Osteoblast (primary cell): ENCODE measurements around the gene TMEM248. TPM values are rescaled to one million over a fixed set of nuclear protein-coding genes. Genes with fewer than 3 reads are reported as not detected.

ENCODE experiments used
- DNase-seq: peaks from one replicate; pipeline ENCODE4 v3.0.0; 2011; ENCODE audit warnings: low spot score, mixed read lengths; ENCODE audit not compliant: insufficient read length; ENCODE audit errors: missing footprints
- H2AFZ ChIP-seq: 2 replicates; pipeline ENCODE4 v1.6.0; 2011; ENCODE audit warnings: mild to moderate bottlenecking, low read length
- H3K27ac ChIP-seq: 2 replicates; pipeline ENCODE4 v1.5.1; 2011; ENCODE audit warnings: mild to moderate bottlenecking, low read depth, low read length, moderate library complexity
- H3K27me3 ChIP-seq: 2 replicates; pipeline ENCODE4 v1.6.0; 2012; ENCODE audit warnings: mild to moderate bottlenecking, control low read depth, inconsistent platforms, low read length, moderate library complexity; ENCODE audit not compliant: insufficient read depth
- H3K36me3 ChIP-seq: 2 replicates; pipeline ENCODE4 v1.5.1; 2011; ENCODE audit warnings: mild to moderate bottlenecking, low read length, control low read depth, moderate library complexity; ENCODE audit not compliant: insufficient read depth
- H3K4me1 ChIP-seq: 2 replicates; pipeline ENCODE4 v1.5.1; 2011; ENCODE audit warnings: mild to moderate bottlenecking, low read length, control low read depth, moderate library complexity; ENCODE audit not compliant: insufficient read depth
- H3K4me2 ChIP-seq: 2 replicates; pipeline ENCODE4 v1.6.0; 2011; ENCODE audit warnings: mild to moderate bottlenecking, low read length; ENCODE audit not compliant: insufficient read depth
- H3K4me3 ChIP-seq: fragments of 200-600 bp; sonication (generic); 3 replicates; pipeline ENCODE4 v1.5.1; 2012; ENCODE audit warnings: mild to moderate bottlenecking, low read length, inconsistent platforms; ENCODE audit not compliant: insufficient read depth
- H3K79me2 ChIP-seq: 2 replicates; pipeline ENCODE4 v1.6.0; 2012; ENCODE audit warnings: mild to moderate bottlenecking, low read length, control low read depth, inconsistent platforms; ENCODE audit not compliant: insufficient read depth
- H3K9me3 ChIP-seq: 2 replicates; pipeline ENCODE4 v1.5.1; 2011; ENCODE audit warnings: low read depth, low read length, control low read depth
- H4K20me1 ChIP-seq: 2 replicates; pipeline ENCODE4 v1.6.0; 2012; ENCODE audit warnings: mild to moderate bottlenecking, low read length, control low read depth; ENCODE audit not compliant: insufficient read depth
- total RNA-seq: library from RNA; depleted of rRNA; stranded (reverse); fragments of >200 nt; gene quantifications from 2 replicates; pipeline ENCODE4 v1.2.3, GENCODE V29; 2012
- TF ChIP-seq, protein P1 (sequence below): IDR thresholded peaks from 2 replicates; pipeline ENCODE4 v1.5.1; 2011; ENCODE audit warnings: mild to moderate bottlenecking, low read depth, low read length, moderate library complexity; ENCODE audit errors: extremely low read depth

The TMEM248 gene
- total RNA-seq, 1 donor: 118 TPM

DNA sequence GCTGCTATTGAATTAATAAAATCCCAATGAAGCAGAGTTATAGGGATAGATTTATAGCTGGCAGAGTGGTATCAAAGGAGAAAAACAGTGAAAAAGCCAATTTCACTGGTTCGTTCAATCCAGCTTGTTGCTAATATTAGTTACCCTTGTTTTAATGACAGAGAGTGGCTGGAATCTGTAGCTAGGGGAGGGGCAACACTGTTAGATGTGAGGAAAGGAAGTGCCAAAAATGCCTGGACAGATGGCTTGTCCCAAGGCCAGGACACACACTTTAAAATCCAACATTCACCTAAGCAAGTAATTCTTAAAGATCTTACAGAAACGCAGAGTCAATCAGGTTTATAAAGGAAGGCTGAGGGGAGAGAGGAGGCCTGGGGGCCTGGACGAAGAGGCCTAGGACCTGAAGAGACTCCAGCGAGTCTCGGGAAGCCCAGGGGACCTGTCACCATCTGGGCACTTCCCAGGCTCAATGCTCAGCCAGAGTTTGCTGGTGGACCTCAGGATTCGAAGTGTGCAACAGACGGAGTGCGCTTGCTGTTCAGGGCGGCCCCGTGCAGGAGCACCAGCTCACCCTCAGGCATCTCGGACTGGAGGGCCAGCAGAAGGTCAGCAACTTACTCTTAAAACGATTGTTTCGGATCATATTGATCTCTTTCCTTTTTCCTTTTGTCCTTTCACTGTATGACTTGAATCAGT is 36.7 kb downstream of the TMEM248 start:
- H3K4me2 ChIP-seq: no peak overlapping the region
- H3K36me3 ChIP-seq: peaks cover 56% of the 10 kb centered on the region
- H2AFZ ChIP-seq: no peak overlapping the region
- no peaks in the 10 kb centered on the region for H3K9me3 ChIP-seq
- H3K4me3 ChIP-seq: no peak overlapping the region
- no peak overlapping the region for H3K27ac ChIP-seq
- no peaks in the 10 kb centered on the region for H3K27me3 ChIP-seq
- peaks cover 2% of the 10 kb centered on the region for H4K20me1 ChIP-seq
- no peaks in the 10 kb centered on the region for H3K79me2 ChIP-seq
- no peak for DNase-seq
- TF ChIP-seq, protein P1, sequence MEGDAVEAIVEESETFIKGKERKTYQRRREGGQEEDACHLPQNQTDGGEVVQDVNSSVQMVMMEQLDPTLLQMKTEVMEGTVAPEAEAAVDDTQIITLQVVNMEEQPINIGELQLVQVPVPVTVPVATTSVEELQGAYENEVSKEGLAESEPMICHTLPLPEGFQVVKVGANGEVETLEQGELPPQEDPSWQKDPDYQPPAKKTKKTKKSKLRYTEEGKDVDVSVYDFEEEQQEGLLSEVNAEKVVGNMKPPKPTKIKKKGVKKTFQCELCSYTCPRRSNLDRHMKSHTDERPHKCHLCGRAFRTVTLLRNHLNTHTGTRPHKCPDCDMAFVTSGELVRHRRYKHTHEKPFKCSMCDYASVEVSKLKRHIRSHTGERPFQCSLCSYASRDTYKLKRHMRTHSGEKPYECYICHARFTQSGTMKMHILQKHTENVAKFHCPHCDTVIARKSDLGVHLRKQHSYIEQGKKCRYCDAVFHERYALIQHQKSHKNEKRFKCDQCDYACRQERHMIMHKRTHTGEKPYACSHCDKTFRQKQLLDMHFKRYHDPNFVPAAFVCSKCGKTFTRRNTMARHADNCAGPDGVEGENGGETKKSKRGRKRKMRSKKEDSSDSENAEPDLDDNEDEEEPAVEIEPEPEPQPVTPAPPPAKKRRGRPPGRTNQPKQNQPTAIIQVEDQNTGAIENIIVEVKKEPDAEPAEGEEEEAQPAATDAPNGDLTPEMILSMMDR: no peak
- H3K4me1 ChIP-seq: no peaks in the 10 kb centered on the region

DNA sequence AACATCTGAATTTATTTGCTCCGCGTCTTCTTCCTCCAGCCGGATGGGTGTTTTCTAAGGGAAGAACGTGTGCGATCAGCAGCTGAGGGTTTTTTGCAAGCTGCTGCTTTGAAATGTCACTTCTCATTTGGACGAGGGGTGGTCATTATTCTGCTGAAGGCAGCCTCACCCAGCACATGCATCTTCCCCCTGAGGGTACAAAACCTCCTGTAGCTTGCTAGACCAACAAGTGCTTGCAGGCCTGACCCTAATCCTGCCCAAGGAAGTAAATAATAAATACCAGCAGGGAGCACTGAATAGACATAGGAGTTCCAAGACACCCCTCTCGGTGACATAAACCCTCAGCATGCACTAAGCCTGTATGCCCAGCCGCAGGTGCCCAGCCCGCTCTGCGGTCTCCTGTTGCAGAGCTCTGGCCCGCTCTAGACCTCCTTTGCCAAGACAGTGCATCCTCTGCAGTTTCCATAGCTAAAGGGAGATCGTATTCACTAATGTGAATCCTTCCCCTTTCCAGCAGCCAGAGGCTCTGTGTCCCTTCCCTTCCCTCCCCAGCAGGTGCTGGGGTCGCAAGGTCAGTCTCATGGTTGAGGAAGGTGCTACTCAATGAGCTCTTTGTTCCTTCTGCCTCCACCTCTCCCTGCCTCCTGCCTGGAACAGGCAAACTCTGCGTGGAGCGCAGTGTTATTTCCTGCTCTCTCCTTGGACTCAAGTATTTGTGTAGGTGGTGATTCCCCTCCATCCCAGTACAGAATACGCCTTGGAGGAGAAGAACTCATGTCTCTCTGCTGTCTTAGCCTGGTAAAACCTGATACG is 37.7 kb downstream of the TMEM248 start:
- TF ChIP-seq, protein P1: no peak
- Histone ChIP-seq H3K36me3 (peaks cover 46% of the 10 kb centered on the region), H4K20me1 (no peaks in the 10 kb centered on the region)

DNA sequence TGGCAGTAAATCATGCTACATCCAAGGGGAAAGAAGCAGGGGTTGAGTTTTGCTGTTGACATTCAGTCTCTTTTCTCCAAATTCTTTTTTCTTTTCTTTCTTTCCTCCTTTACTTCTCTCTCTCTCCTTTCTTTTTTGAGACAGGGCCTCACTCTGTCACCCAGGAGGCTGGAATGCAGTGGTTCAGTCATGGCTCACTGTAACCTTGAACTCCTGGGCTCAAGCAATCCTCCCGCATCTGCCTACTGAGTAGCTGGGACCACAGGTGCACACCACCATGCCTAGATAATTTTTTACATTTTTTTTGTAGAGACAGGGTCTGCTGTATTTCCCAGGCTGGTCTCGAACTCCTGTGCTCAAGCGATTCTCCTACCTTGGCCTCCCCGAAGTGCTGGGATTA is 39.2 kb downstream of the TMEM248 start:
- Histone ChIP-seq H3K4me1 (no peaks in the 10 kb centered on the region), H2AFZ (no peak overlapping the region), H4K20me1 (no peaks in the 10 kb centered on the region), H3K9me3 (no peaks in the 10 kb centered on the region), H3K36me3 (peaks cover 34% of the 10 kb centered on the region), H3K79me2 (no peaks in the 10 kb centered on the region), H3K27me3 (no peaks in the 10 kb centered on the region), H3K4me2 (no peak overlapping the region), H3K27ac (no peak overlapping the region), H3K4me3 (no peak overlapping the region)
- TF ChIP-seq, protein P1: no peak
- no peak for DNase-seq

More for the DNA sequence above, 37.7 kb downstream of the TMEM248 start:
- Histone ChIP-seq H3K27ac (no peak overlapping the region), H3K4me2 (no peak overlapping the region), H3K9me3 (no peaks in the 10 kb centered on the region), H3K79me2 (no peaks in the 10 kb centered on the region), H3K4me1 (no peaks in the 10 kb centered on the region), H3K27me3 (no peaks in the 10 kb centered on the region), H2AFZ (no peak overlapping the region), H3K4me3 (no peak overlapping the region)
- DNase-seq: no peak

DNA sequence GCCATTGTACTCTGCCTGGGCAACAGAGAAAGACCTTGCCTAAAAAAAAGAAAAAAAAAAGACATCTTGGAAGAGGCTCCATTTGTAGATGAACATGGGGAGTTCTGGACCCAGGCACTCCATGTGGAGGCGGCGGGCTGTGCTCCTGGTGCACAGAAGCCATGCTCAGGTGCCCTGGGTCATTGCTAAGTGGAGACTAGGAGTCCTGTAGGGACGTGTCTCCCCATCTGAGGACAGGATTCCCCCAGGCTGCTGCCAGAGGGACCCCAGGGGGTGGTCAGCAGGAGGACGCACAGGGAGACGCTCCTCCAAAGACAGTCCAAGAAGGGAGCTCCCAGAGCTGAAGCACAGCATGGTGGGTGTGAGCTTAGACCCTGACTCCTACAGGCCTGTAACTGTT is 40.1 kb downstream of the TMEM248 start:
- no peaks in the 10 kb centered on the region for H3K27me3 ChIP-seq
- no peaks in the 10 kb centered on the region for H3K9me3 ChIP-seq
- H3K79me2 ChIP-seq: no peaks in the 10 kb centered on the region
- no peaks in the 10 kb centered on the region for H4K20me1 ChIP-seq
- H3K4me1 ChIP-seq: no peaks in the 10 kb centered on the region
- no peak overlapping the region for H3K27ac ChIP-seq
- peaks cover 25% of the 10 kb centered on the region for H3K36me3 ChIP-seq
- no peak for DNase-seq
- no peak overlapping the region for H3K4me2 ChIP-seq
- TF ChIP-seq, protein P1: no peak
- H3K4me3 ChIP-seq: no peak overlapping the region
- no peak overlapping the region for H2AFZ ChIP-seq
